Measurements from ENCODE around the gene DNAJC27.

DNAJC27 gene

GRCh38 chr2:24984912-24985311 lies 13.2 kb upstream of the DNAJC27 start:
- no peaks in the 10 kb centered on the region for H3K4me1 ChIP-seq (ENCODE audit: insufficient read depth, low read length)
- H3K9ac ChIP-seq (ENCODE audit: low read depth, low read length), result no peak overlapping the region
- H3K9me3 ChIP-seq (ENCODE audit: control insufficient read depth, insufficient read depth, low read length), result no peaks in the 10 kb centered on the region
- no peaks in the 10 kb centered on the region for H3K36me3 ChIP-seq (ENCODE audit: insufficient read depth, low read length)

- no peak overlapping the region for H3K9ac ChIP-seq (ENCODE audit: low read depth, low read length)
- H3K4me1 ChIP-seq (ENCODE audit: insufficient read depth, low read length), result no peaks in the 10 kb centered on the region
- H3K9me3 ChIP-seq (ENCODE audit: control insufficient read depth, insufficient read depth, low read length), result 0 out of 2 replicates have a peak, but pooled peaks cover 5% of the 10 kb centered on the region
- H3K36me3 ChIP-seq (ENCODE audit: insufficient read depth, low read length), result no peaks in the 10 kb centered on the region
Observed at GRCh38 chr2:24981411-24982136, 9.8 kb upstream of the DNAJC27 start.

GRCh38 chr2:24978661-24979060 lies 6.9 kb upstream of the DNAJC27 start:
- Histone ChIP-seq H3K9me3 (ENCODE audit: control insufficient read depth, insufficient read depth, low read length) (0 out of 2 replicates have a peak, but pooled peaks cover 5% of the 10 kb centered on the region), H3K4me1 (ENCODE audit: insufficient read depth, low read length) (no peaks in the 10 kb centered on the region), H3K36me3 (ENCODE audit: insufficient read depth, low read length) (no peaks in the 10 kb centered on the region), H3K9ac (ENCODE audit: low read depth, low read length) (no peak overlapping the region)

- no peaks in the 10 kb centered on the region for H3K36me3 ChIP-seq (ENCODE audit: insufficient read depth, low read length)
- no peaks in the 10 kb centered on the region for H3K4me1 ChIP-seq (ENCODE audit: insufficient read depth, low read length)
- no peak overlapping the region for H3K9ac ChIP-seq (ENCODE audit: low read depth, low read length)
- H3K9me3 ChIP-seq (ENCODE audit: control insufficient read depth, insufficient read depth, low read length), result 0 out of 2 replicates have a peak, but pooled peaks cover 5% of the 10 kb centered on the region
Observed at GRCh38 chr2:24977631-24978030, 5.9 kb upstream of the DNAJC27 start.

- Histone ChIP-seq H3K4me1 (ENCODE audit: insufficient read depth, low read length) (no peaks in the 10 kb centered on the region; the same call in 1 of the 2 replicates), H3K9me3 (ENCODE audit: control insufficient read depth, insufficient read depth, low read length) (0 out of 2 replicates have a peak, but pooled peaks cover 5% of the 10 kb centered on the region), H3K36me3 (ENCODE audit: insufficient read depth, low read length) (no peaks in the 10 kb centered on the region), H3K9ac (ENCODE audit: low read depth, low read length) (no peak overlapping the region)
Observed at GRCh38 chr2:24973812-24974211, 2.1 kb upstream of the DNAJC27 start.

- Histone ChIP-seq H3K9me3 (ENCODE audit: control insufficient read depth, insufficient read depth, low read length) (no peaks in the 10 kb centered on the region), H3K36me3 (ENCODE audit: insufficient read depth, low read length) (no peaks in the 10 kb centered on the region), H3K9ac (ENCODE audit: low read depth, low read length) (peak overlapping the region; percentile 95), H3K4me1 (ENCODE audit: insufficient read depth, low read length) (no peaks in the 10 kb centered on the region; the same call in 1 of the 2 replicates)
Observed at GRCh38 chr2:24972315-24972961, 683 bp upstream of the DNAJC27 start.

GRCh38 chr2:24971286-24971535 lies 544 bp downstream of the DNAJC27 start:
- Histone ChIP-seq H3K9me3 (ENCODE audit: control insufficient read depth, insufficient read depth, low read length) (no peaks in the 10 kb centered on the region), H3K9ac (ENCODE audit: low read depth, low read length) (peak overlapping the region; percentile 95), H3K36me3 (ENCODE audit: insufficient read depth, low read length) (no peaks in the 10 kb centered on the region), H3K4me1 (ENCODE audit: insufficient read depth, low read length) (no peaks in the 10 kb centered on the region; the same call in 1 of the 2 replicates)

- H3K9me3 ChIP-seq (ENCODE audit: control insufficient read depth, insufficient read depth, low read length), result no peaks in the 10 kb centered on the region
- H3K36me3 ChIP-seq (ENCODE audit: insufficient read depth, low read length), result no peaks in the 10 kb centered on the region; the same call in 1 of the 2 replicates
- H3K9ac ChIP-seq (ENCODE audit: low read depth, low read length), result peak overlapping the region; percentile 95
- no peaks in the 10 kb centered on the region; the same call in 1 of the 2 replicates for H3K4me1 ChIP-seq (ENCODE audit: insufficient read depth, low read length)
Observed at GRCh38 chr2:24970483-24971285, 1.1 kb downstream of the DNAJC27 start.

GRCh38 chr2:24969784-24970183 lies 2.0 kb downstream of the DNAJC27 start:
- H3K9ac ChIP-seq (ENCODE audit: low read depth, low read length), result no peak overlapping the region
- no peaks in the 10 kb centered on the region; the same call in 1 of the 2 replicates for H3K36me3 ChIP-seq (ENCODE audit: insufficient read depth, low read length)
- no peaks in the 10 kb centered on the region for H3K9me3 ChIP-seq (ENCODE audit: control insufficient read depth, insufficient read depth, low read length)
- H3K4me1 ChIP-seq (ENCODE audit: insufficient read depth, low read length), result no peaks in the 10 kb centered on the region; the same call in 1 of the 2 replicates

- Histone ChIP-seq H3K9me3 (ENCODE audit: control insufficient read depth, insufficient read depth, low read length) (no peaks in the 10 kb centered on the region; the same call in 1 of the 2 replicates), H3K9ac (ENCODE audit: low read depth, low read length) (no peak overlapping the region), H3K4me1 (ENCODE audit: insufficient read depth, low read length) (no peaks in the 10 kb centered on the region), H3K36me3 (ENCODE audit: insufficient read depth, low read length) (no peaks in the 10 kb centered on the region; the same call in none of the 2 replicates)
Observed at GRCh38 chr2:24961903-24962302, 9.9 kb downstream of the DNAJC27 start.

- Histone ChIP-seq H3K9ac (ENCODE audit: low read depth, low read length) (no peak overlapping the region), H3K9me3 (ENCODE audit: control insufficient read depth, insufficient read depth, low read length) (peaks cover 6% of the 10 kb centered on the region), H3K4me1 (ENCODE audit: insufficient read depth, low read length) (no peaks in the 10 kb centered on the region), H3K36me3 (ENCODE audit: insufficient read depth, low read length) (no peaks in the 10 kb centered on the region; the same call in 1 of the 2 replicates)
Observed at GRCh38 chr2:24959761-24960160, 12.0 kb downstream of the DNAJC27 start.

GRCh38 chr2:24958411-24958935 lies 13.3 kb downstream of the DNAJC27 start:
- Histone ChIP-seq H3K4me1 (ENCODE audit: insufficient read depth, low read length) (no peaks in the 10 kb centered on the region), H3K9me3 (ENCODE audit: control insufficient read depth, insufficient read depth, low read length) (peaks cover 6% of the 10 kb centered on the region), H3K9ac (ENCODE audit: low read depth, low read length) (no peak overlapping the region), H3K36me3 (ENCODE audit: insufficient read depth, low read length) (no peaks in the 10 kb centered on the region; the same call in 1 of the 2 replicates)

- Histone ChIP-seq H3K4me1 (ENCODE audit: insufficient read depth, low read length) (no peaks in the 10 kb centered on the region), H3K36me3 (ENCODE audit: insufficient read depth, low read length) (no peaks in the 10 kb centered on the region; the same call in 1 of the 2 replicates), H3K9me3 (ENCODE audit: control insufficient read depth, insufficient read depth, low read length) (peaks cover 6% of the 10 kb centered on the region), H3K9ac (ENCODE audit: low read depth, low read length) (no peak overlapping the region)
Observed at GRCh38 chr2:24957976-24958375, 13.8 kb downstream of the DNAJC27 start.

GRCh38 chr2:24957221-24957620 lies 14.5 kb downstream of the DNAJC27 start:
- H3K36me3 ChIP-seq (ENCODE audit: insufficient read depth, low read length), result no peaks in the 10 kb centered on the region; the same call in 1 of the 2 replicates
- H3K9ac ChIP-seq (ENCODE audit: low read depth, low read length), result no peak overlapping the region
- no peaks in the 10 kb centered on the region for H3K4me1 ChIP-seq (ENCODE audit: insufficient read depth, low read length)
- H3K9me3 ChIP-seq (ENCODE audit: control insufficient read depth, insufficient read depth, low read length), result peaks cover 6% of the 10 kb centered on the region

Data from ES-I3 (cell line).